Spleen (tissue), 11 donors: Measurements from ENCODE around the gene CHL1. TPM values are rescaled to one million over a fixed set of nuclear protein-coding genes. Genes with fewer than 3 reads are reported as not detected.

Source experiments
- DNase-seq: peaks from one replicate; pipeline ENCODE4 v3.0.0-alpha.2; 2020
- H3K27ac ChIP-seq, 8 donors: fragments of 200-600 bp; sonication (generic) in 7 of 8; 1 replicate in 4 of 8; 2 replicates in 4 of 8; pipeline versions ENCODE4 v1.5.0 to v1.8.0; 2016 to 2021; ENCODE audit warnings: inconsistent platforms in 4 of 8, mild to moderate bottlenecking in 4 of 8, moderate library complexity in 1 of 8
- H3K27me3 ChIP-seq, 7 donors: fragments of 200-600 bp; sonication (generic) in 6 of 7; replicated peaks in 1 of 7; 1 replicate in 4 of 7; 2 replicates in 3 of 7; pipeline versions ENCODE4 v1.5.0 to v1.8.0; 2016 to 2021; ENCODE audit warnings: inconsistent platforms in 3 of 7, mild to moderate bottlenecking in 1 of 7
- H3K36me3 ChIP-seq, 6 donors: fragments of 200-600 bp; sonication (generic) in 5 of 6; 1 replicate in 4 of 6; 2 replicates in 2 of 6; pipeline versions ENCODE4 v1.5.0 to v1.8.0; 2016 to 2021; ENCODE audit warnings: inconsistent platforms in 2 of 6
- H3K4me1 ChIP-seq, 6 donors: fragments of 200-600 bp; sonication (generic) in 5 of 6; 1 replicate in 3 of 6; 2 replicates in 3 of 6; pipeline versions ENCODE4 v1.5.0 to v1.8.0; 2016 to 2021; ENCODE audit warnings: inconsistent platforms in 3 of 6
- H3K4me3 ChIP-seq, 8 donors: fragments of 200-600 bp; sonication (generic) in 7 of 8; 1 replicate in 4 of 8; 2 replicates in 4 of 8; pipeline versions ENCODE4 v1.5.0 to v1.8.0; 2016 to 2021; ENCODE audit warnings: inconsistent platforms in 4 of 8, mild to moderate bottlenecking in 4 of 8, moderate library complexity in 2 of 8
- H3K9me3 ChIP-seq, 8 donors: fragments of 200-600 bp; sonication (generic) in 7 of 8; 1 replicate in 4 of 8; 2 replicates in 4 of 8; pipeline versions ENCODE4 v1.5.0 to v1.8.0; 2016 to 2021; ENCODE audit warnings: inconsistent platforms in 4 of 8
- POLR2A ChIP-seq, 3 donors: fragments of 450-650 bp; IDR thresholded peaks; one replicate each; pipeline ENCODE4 v1.5.1; 2017; ENCODE audit warnings: antibody characterized with exemption in 3 of 3, mild to moderate bottlenecking in 1 of 3
- WGBS, 5 donors: extraction: QIAGEN DNeasy Blood & Tissue Kit in 3 of 5; methylation state at CpG; one replicate each; pipeline versions ENCODE4 v1.1.5 to v1.1.7; 2013 to 2018; 5-methylcytosine and 5-hydroxymethylcytosine counted together
- intact Hi-C: fragments of 100-400 bp; cut with DNase I; formaldehyde crosslinking; loops from one replicate; pipeline ENCODE4 v1.15.0; 2023; ENCODE audit warnings: low total_unique reads
- polyA plus RNA-seq, 3 donors: library from polyadenylated mRNA; stranded (reverse); fragments of 200-250 nt; gene quantifications; one replicate each; pipeline ENCODE4 v1.2.1, GENCODE V29; 2013
- small RNA-seq, 4 donors: library from RNA; depleted of rRNA; stranded (forward); fragments of <200 nt; gene quantifications; one replicate each; pipeline ENCODE3, GENCODE V24; 2016
- total RNA-seq, 7 donors: library from RNA; depleted of rRNA in 3 of 7; stranded (reverse); fragments of >200 nt in 3 of 7; fragmentation: NEBNext Ultra II Directional in 4 of 7; extraction: Animal tissue kit (Norgen Biotek cat#: 25700) in 4 of 7; gene quantifications; one replicate each; pipeline versions ENCODE4 v1.1.0 to v1.2.1, GENCODE V29; 2016 to 2021
- TF ChIP-seq, protein P1 (sequence below), 11 experiments: fragments of 200-600 bp in 7 of 11; fragments of 450-650 bp in 4 of 11; sonication (generic) in 4 of 11; IDR thresholded peaks in 8 of 11; conservative IDR thresholded peaks in 3 of 11; 1 replicate in 7 of 11; 2 replicates in 4 of 11; pipeline versions ENCODE4 v1.4.0 to v1.8.0; 2016 to 2021; ENCODE audit warnings: antibody characterized with exemption in 11 of 11, inconsistent platforms in 4 of 11, mild to moderate bottlenecking in 1 of 11
- donor health status: healthy with polysubstance abuse.
- donor health status: DM: no; HTN: no; CAD: no; lungs with moderate emphysema.
- donor health status: DM: no; HTN: no; CAD: no.
- donor health status: Bipolar disorder and iron deficiency.
- donor health status: healthy.
- donor health status: DM: no; HTN: no; CAD: no.
- donor health status: DM: yes; HTN: yes; CAD: no.

CHL1 gene
- total and polyA plus RNA-seq, 10 donors, result 3.3 to 20.6 (median 12.8) TPM

DNA sequence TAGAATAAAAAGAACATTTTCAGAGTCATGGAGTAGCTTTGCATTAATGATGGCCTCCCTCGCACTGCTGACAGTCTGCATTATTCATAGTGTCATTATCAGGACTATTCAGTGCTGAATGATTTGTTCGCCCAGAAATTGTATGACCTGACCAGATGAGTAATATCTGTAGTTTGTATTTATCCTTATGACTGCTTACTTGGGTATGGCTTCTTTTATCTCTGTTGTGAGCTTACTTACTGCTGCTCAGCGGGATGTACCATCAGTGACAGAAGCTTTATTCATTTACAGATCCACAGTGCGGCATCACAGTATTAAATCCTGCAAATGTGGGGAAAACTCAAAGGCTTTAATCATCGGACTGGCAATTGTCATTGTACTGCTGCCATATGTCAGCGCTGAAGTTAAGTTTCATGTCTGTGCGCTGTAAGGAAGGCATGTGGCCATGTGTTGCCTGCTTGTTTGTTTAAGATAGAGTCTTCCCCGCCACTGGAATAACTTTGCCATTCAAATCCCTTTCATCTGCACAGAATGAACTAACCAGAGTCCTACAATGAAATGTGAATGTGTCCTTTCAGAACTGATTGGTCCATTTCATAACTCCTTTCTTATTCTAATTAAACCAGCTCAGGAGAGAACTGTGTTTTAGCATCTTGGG is 262.2 kb downstream of the CHL1 start:
- Histone ChIP-seq H3K4me1 (no peaks in the 10 kb centered on the region), H3K27ac (no peak overlapping the region), H3K4me3 (no peak overlapping the region), H3K36me3 (no peaks in the 10 kb centered on the region), H3K27me3 (no peaks in the 10 kb centered on the region), H3K9me3 (no peaks in the 10 kb centered on the region)
- 73 to 81% (median 76%) methylated on average over 8 of the region's 8 CpGs for WGBS, 5 donors
- no peak for DNase-seq
- intact Hi-C loops, result no loop called here
- TF ChIP-seq, protein P1, sequence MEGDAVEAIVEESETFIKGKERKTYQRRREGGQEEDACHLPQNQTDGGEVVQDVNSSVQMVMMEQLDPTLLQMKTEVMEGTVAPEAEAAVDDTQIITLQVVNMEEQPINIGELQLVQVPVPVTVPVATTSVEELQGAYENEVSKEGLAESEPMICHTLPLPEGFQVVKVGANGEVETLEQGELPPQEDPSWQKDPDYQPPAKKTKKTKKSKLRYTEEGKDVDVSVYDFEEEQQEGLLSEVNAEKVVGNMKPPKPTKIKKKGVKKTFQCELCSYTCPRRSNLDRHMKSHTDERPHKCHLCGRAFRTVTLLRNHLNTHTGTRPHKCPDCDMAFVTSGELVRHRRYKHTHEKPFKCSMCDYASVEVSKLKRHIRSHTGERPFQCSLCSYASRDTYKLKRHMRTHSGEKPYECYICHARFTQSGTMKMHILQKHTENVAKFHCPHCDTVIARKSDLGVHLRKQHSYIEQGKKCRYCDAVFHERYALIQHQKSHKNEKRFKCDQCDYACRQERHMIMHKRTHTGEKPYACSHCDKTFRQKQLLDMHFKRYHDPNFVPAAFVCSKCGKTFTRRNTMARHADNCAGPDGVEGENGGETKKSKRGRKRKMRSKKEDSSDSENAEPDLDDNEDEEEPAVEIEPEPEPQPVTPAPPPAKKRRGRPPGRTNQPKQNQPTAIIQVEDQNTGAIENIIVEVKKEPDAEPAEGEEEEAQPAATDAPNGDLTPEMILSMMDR (IDR thresholded peaks at IDR 0.05 in 8 of 11, conservative IDR thresholded peaks at IDR 0.05 in 3 of 11), result no peak
- TF ChIP-seq POLR2A (IDR thresholded peaks at IDR 0.05), result no peak

Small RNA genes within 50 kb of the gene (small RNA-seq; reads per million reads assigned to genes)
- 0 reads per million in 4 donors for gene RNU6-1194P
